GM10266 (cell line): Measurements from ENCODE around the gene CNTNAP2.

Source experiments
- DNase-seq: peaks from one replicate; pipeline ENCODE4 v3.0.0; 2012; ENCODE audit errors: extremely low spot score
- CTCF ChIP-seq: IDR thresholded peaks from 2 replicates; pipeline ENCODE4 v1.5.1; 2012; ENCODE audit warnings: mild to moderate bottlenecking, low read depth; ENCODE audit not compliant: control insufficient read depth, insufficient read depth; ENCODE audit errors: missing control alignments

The CNTNAP2 gene

DNA sequence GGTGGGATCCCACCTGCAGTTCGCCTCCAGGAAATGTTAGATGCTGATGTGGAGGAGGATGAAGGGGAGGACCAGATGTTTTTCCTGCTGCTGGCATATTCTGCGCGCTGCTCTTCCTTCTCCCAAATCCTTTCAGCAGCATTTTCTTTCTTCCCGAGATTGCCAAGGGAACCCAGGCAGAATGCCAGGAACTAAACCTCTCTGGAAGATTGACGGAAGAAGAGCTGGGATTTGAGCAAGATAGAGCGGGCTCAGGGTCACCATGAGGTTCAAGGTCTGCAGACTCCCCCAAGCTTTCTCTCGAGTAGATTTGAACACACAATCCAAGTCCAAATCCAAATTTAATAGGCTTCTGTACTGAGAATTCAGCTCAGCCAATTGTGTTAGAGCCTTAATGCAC is 2128.8 kb downstream of the CNTNAP2 start:
- no peak for DNase-seq
- no peak for TF ChIP-seq CTCF

GRCh38 chr7:148253629-148254028 is 2137.0 kb downstream of the CNTNAP2 start:
- no peak for TF ChIP-seq CTCF
- DNase-seq, result no peak

DNA sequence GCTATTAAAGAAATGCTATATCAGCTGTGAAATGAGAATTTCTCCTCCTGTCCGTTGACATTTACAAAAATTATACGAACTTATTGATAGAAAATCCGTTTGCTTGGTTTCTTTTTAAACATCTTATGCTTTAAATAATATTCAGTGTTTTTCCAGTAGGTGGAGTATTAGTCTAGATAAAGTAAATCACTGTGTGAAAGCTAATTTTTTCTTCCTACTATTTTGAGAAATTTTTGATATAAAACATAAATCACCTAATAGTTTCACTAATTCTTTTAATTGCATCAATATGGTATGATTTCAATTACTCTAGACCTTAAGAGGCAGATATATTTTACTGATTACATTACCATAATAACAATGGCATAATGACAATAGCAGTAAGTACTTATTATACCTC is 2138.7 kb downstream of the CNTNAP2 start:
- no peak for DNase-seq
- TF ChIP-seq CTCF, result no peak

GRCh38 chr7:148256433-148256832 is 2139.8 kb downstream of the CNTNAP2 start:
- TF ChIP-seq CTCF, result no peak
- no peak for DNase-seq

GRCh38 chr7:148260599-148260998 is 2144.0 kb downstream of the CNTNAP2 start:
- TF ChIP-seq CTCF, result no peak
- DNase-seq, result no peak

DNA sequence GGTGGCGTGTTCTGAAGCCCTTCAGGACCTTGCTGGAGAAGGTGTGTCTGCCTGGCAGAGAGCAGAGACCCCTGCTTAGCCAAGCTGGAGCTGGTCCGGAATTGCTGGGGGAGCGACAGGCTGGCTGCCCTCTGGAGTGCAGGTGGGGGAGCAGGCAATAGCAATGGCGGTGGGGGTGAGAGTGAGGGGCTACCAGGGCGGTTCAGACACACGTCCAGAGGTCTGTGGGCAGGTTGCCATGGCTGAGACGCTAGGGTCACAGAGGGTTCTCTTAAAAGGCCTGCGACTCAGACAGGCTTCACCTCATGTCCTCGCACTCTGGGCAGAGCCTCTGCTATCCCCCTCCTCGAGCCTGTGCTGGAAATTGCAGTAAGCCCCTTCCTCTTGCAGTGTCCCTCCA is 2144.9 kb downstream of the CNTNAP2 start:
- DNase-seq, result no peak
- TF ChIP-seq CTCF, result no peak

DNA sequence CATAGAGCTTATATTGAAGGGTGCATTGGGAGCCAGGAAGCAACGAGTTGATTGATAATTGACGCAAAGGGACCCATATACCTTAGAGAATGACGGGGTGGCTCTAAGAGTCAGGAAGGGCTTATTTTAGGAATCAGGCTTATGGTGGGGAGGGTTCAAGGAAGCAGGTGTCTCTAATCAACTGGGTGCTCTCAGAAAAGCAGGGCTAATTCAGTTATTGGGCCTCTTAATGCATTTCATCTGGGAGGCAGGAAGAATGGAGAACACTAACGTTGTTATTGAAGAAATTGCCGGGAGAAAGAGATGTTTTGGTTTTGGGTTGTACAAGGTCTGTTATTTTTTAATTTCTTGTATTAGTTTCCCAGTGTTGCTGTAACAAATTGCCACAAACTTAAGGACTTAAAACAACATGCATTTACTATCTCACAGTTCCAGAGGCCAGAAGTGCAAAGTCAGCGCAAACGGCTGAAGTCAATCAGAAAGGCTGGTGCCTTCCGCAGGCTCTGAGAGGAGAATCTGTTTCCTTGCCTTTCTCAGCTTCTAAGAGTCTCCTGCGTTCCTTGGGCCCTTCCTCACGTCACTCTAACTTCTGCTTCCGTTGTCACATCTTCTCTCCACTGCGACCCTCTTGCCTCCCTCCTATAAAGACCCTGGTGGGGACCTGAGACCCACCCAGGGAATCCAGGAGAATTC is 2145.5 kb downstream of the CNTNAP2 start:
- no peak for DNase-seq

More for the DNA sequence above, 2145.5 kb downstream of the CNTNAP2 start:
- no peak for TF ChIP-seq CTCF
